HCEC 1CT (cell line): ENCODE results near the gene ARHGAP28.

Experiments
- DNase-seq: peaks from one replicate; pipeline ENCODE4 v3.0.0-alpha.2; 2017

ARHGAP28 gene

GRCh38 chr18:6732952-6733351 lies 3.4 kb downstream of the ARHGAP28 start:
- no peak for DNase-seq

DNA sequence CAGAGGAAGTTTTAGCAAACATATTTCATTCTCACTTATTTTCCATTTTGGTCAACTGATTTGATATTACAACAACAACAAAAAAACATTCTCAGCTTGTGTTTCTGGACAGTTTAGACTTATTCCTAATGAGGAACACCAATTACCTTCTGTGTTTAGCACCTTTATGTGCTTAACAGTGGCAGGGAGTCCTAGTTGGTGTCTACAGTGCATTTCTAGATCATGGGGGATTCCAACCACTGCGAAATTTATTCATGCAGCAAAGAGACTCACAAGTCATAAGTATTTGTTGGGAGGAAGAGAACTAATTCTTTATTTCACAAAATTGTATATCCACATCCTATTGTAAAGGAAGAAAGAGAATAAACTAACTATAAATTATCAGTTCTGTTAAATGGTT lies 4.2 kb downstream of the ARHGAP28 start:
- no peak for DNase-seq

DNA sequence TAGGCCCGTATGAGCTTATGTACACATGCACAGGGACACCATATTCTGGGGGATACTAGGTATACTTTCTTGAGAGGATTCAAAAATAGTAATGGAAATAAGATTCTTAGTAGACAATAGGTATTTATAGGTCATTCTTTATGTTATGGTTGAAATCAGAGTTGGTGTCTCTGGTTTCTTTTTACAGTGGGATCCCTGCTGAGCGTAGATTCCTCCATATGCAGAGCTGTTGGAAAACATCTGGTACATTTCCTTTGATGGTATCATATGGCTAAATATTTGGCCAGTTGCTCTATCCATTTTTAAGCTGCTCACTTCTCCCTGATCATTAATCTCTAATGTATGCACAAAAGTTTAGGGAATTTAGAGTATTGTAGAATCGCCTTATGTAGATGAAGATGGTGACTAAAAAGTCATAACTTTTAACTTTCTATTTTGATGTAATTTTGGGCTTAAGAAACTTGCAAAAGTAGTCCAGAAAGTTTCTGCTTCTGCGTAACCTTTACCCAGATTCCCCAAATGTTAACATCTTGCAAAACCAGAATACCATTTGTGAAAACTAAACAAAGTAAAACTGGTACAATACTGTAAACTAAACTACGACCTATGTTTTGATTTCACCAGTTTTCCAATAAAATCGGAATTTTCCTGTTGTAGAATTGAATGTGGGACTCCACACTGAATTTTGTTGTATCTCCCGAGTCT lies 5.4 kb downstream of the ARHGAP28 start:
- peak; percentile 27 for DNase-seq

DNA sequence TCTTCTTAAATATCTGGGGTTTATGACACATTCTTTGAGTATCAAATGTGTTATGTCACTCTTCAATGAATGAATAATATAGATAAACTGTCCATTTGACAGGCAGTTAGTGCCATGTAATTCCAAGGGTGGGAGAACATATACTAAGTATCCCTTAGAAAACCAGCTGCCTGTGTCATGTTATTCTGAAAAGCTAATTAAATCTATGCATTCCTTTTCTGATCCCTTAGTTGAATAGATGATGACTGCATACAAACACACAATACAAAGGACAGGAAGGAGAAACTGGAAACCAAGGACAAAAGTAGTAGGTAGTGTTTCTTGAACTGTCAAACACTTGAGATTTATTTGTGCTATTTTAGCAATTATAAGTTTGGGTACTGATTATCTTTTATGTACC lies 8.3 kb downstream of the ARHGAP28 start:
- DNase-seq, result no peak

- DNase-seq, result no peak
Measured at GRCh38 chr18:6738622-6739021, 9.1 kb downstream of the ARHGAP28 start.

DNA sequence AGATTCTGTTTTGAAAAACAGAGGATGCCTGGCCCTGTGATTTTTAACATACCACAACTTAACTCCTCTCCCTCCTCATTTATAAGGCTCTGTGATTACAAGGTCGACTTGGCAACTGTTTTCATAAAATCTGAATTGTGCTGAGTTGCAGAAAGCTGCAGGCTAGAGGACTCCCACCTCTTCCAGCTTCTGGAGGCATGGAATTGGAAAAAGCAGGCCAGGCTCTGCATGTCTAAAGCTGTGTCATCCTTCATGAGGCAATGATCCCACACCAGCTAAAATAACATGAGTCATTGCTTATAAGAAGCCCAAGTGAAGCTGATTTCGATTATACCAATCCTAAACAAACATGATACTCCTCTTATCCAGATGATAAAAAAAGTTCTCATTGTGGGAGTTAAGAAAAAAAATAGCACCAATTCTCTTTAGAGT lies 11.7 kb downstream of the ARHGAP28 start:
- peak; percentile 96 for DNase-seq

- DNase-seq, result no peak
Measured at GRCh38 chr18:6741786-6742185, 12.3 kb downstream of the ARHGAP28 start.

DNA sequence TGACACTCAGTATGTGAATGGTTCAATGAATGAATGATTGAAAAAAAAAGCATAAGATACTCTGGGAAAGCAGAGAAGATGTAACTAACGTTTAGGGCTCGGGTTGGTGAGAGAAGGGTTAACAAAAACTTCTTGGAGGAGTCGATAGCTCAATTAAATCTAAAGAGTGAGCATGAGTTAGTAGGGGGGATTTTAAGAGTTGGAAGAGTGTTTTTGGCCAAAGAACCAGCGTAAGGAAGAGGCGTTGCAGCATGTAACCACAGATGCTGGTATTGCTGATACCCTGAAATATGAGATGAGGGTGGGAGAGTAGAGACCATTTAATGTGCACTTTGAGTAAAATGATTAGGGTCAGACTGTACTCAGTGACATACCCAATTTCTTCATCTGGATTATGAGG lies 14.5 kb downstream of the ARHGAP28 start:
- no peak for DNase-seq

- DNase-seq, result no peak
Measured at GRCh38 chr18:6744816-6745455, 15.4 kb downstream of the ARHGAP28 start.

DNA sequence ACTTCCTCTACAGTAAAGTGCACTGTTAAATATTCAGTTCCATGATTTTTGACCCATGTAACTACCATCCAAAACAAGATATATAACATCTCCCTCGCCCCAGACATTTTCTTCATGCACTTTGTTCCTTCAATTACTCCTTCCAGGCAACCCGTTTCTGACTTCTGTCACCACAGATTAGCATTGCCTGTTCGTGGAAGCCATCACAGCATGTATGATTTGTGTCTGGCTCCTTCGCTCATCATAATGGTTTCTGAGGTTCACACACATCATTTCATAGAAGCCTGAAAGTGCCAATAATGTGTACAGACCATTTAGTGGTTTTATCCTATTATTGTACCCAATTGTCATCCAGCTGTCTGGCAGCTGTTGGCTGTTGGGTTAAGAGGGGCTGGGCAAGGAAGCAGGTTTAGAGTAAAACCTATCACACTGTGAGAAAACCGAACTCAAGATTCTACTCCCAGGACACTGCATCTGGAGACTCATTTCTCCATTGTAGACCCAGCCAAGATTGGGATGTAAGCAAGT lies 16.1 kb downstream of the ARHGAP28 start:
- no peak for DNase-seq

- DNase-seq, result peak; percentile 36
Measured at GRCh38 chr18:6746386-6746960, 17.0 kb downstream of the ARHGAP28 start.

- DNase-seq, result peak; percentile 94
Measured at GRCh38 chr18:6747646-6748045, 18.1 kb downstream of the ARHGAP28 start.

- no peak for DNase-seq
Measured at GRCh38 chr18:6748241-6748640, 18.7 kb downstream of the ARHGAP28 start.

DNA sequence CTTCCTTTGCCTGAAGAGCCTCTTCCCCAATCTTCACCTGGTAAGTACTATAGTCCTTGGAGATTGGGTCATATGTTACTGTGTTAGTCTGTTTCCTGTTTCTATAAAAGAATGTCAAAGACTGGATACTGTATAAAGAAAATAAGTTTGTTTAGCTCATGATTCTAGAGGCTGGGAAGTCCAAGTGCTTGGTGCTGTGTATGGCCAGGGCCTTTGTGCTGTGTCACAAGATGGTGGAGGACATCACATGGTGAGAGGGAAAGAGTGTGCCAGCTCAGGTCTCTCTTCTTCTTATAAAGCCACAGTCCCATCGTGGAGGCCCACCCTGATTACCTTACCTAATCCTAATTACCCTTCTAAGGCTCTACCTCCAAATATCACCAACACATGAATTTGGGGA lies 20.9 kb downstream of the ARHGAP28 start:
- DNase-seq, result no peak

DNA sequence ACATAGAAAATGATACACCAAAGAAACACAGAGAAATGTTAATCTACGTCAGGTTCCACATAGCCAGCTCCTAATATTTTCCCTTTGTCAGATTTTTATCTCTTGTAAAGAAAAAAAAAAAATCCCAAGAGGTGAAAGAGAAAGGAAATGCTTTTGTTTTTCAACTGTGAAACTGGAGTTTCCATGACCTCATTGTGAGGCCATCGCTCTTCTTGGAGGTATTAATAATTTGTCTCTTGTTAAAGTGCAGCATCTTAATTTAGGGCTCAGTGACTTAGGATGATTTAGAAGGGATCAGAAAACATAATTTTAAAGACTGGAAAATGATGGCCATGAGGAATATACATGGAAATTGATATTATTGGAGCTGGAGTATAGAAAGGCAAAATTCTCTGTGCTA lies 21.7 kb downstream of the ARHGAP28 start:
- no peak for DNase-seq

DNA sequence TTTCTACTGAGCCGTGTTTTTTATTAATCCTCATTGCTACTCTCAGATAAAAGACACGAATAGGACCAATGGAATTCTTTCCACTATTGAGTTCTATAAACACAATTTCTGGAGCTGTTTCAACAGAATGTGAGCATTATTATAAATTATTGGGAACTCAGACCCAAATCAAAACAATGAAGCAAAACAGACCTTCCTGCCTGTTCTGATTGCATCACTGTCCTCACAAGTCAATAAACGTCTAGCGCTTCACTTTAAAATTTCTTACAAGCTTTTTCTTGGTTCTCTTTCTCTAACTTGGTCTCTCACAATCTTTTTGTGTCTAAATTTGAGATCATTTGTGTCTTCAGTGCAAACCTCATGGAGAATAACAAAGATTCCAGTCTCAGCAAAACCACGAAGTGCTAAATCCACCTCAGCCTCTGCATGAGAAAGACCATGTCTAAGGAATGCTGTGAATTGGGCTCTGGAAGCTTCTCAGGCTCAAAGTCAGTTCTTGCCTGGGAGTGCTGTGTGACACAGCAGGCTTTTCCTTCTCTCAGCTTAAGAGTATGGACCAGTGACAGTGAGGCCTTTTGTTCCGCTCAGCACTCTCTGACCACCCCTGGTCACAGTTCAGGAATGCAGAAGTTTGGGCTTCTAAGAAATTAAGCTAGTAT lies 22.8 kb downstream of the ARHGAP28 start:
- DNase-seq, result no peak

DNA sequence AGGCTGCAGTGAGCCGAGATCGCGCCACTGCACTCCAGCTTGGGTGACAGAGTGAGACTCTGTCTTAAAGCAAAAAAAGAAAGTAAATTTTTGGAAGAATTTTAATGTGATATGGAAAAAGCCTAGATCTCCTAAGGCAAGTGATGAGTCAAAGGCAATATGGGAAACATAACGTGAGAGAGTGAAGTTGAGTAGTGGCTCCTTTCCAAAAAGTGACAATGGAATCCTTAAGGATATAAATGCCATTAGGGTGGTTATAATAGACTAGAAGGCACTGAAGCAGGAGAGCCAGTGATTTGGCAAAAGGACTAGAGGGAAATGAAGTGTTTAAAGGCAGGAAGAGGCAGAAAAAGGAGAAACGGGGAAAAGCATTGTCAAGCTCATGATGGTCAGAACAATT lies 25.6 kb downstream of the ARHGAP28 start:
- DNase-seq, result no peak

DNA sequence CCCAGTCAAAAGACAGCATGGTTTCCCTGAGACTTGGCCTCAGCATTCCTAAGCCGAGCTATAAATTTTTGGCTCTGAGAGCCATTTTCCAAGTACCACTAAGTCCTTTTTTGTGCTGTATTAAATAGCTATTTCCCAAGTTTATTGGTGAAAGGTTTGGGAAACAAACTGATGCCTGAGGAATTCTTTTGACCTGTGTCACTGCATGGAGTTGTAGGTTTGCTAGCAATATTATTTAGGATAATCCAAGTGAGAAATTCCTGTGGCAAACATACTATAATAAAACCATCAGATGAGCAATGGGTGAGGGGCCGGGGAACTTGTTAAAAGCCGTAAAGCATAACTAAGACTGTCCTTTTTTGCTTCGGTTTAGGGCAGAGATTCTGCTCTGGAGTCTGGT lies 28.4 kb downstream of the ARHGAP28 start:
- peak; percentile 41 for DNase-seq

- no peak for DNase-seq
Measured at GRCh38 chr18:6759579-6759978, 30.1 kb downstream of the ARHGAP28 start.

DNA sequence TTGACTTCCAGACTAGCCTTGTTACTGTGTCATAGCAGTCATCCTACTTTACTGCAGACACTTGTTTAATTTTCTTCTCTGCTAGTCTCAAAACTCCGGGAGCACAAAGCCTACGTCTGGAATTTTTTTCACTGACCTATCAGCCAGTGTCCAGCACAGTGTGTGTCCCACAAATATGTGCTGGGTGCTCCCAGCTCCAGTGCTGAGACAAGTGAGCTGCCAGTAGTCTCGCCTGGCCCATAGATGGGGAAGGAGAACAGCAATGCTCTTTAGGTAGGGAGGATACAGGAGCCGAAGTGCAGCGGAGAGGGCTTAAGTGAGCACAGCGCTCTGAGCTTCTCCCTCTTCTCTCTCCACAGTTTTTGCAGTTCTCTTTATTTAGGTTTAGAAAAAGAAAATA lies 34.0 kb downstream of the ARHGAP28 start:
- DNase-seq, result no peak

DNA sequence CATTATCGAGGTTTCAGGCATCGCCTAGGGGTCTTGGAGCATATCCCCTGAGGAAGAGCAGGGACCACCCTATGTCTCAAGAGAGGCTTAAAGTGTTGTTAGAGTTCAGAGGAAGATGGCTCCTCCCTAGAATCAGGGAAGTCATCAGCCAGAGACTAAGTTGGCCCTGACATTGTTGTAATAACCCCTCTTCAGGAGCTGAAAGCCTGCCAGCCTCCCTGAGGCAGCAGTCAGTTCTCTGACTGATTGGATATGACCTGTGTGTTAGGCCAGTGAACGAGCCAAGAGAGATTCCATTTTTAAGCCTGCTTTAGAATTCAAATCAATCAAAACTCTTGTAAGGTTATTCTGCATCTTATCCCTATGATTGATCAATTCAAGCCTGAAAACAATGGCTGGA lies 34.9 kb downstream of the ARHGAP28 start:
- DNase-seq, result no peak

- no peak for DNase-seq
Measured at GRCh38 chr18:6773777-6774176, 44.3 kb downstream of the ARHGAP28 start.

DNA sequence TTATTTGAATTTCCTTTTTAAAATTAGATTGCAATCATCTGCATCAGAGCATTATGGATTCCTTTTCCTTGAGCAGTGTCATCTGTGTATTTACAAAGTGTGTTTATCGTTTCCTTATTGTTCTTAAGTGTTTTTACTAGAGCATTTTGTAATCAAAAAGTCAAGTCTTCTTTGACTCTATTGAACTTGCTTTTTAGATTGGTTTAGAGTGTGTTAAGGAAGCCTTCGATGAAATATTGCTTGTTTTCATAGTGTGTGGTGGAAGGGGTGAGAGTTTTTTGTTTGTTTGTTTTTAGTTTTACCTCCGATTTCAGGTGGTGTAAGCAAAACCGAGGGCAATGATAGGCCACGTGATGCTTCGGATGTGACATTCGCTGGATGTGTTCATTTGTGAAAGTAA lies 45.7 kb downstream of the ARHGAP28 start:
- DNase-seq, result no peak

- DNase-seq, result no peak
Measured at GRCh38 chr18:6775702-6776101, 46.2 kb downstream of the ARHGAP28 start.
